H9 (cell line): ENCODE measurements around the gene MTMR12. TPM values are rescaled to one million over a fixed set of nuclear protein-coding genes. Genes with fewer than 3 reads are reported as not detected.

Source experiments
- DNase-seq: peaks from one replicate; pipeline ENCODE4 v3.0.0-alpha.2; 2017
- H2AFZ ChIP-seq: one replicate; pipeline ENCODE4 v1.6.1; 2013; ENCODE audit warnings: mild to moderate bottlenecking, low read length, control low read depth, moderate library complexity
- H2AK5ac ChIP-seq: 2 replicates; pipeline ENCODE4 v1.6.1; 2013; ENCODE audit warnings: low read length, control low read depth, mixed read lengths; ENCODE audit not compliant: insufficient read length
- H2BK120ac ChIP-seq: one replicate; pipeline ENCODE4 v1.6.1; 2013; ENCODE audit warnings: low read depth, mild to moderate bottlenecking, low read length, control low read depth, inconsistent platforms; ENCODE audit not compliant: poor library complexity, severe bottlenecking
- H2BK12ac ChIP-seq: 2 replicates; pipeline ENCODE4 v1.6.1; 2013; ENCODE audit warnings: low read length, control low read depth, mixed read lengths, low read depth; ENCODE audit not compliant: insufficient read length
- H2BK15ac ChIP-seq: 2 replicates; pipeline ENCODE4 v1.6.1; 2013; ENCODE audit warnings: low read depth, low read length, control low read depth
- H2BK20ac ChIP-seq: one replicate; pipeline ENCODE4 v1.6.1; 2013; ENCODE audit warnings: low read depth, mild to moderate bottlenecking, low read length, control low read depth, inconsistent platforms; ENCODE audit not compliant: poor library complexity, severe bottlenecking
- H2BK5ac ChIP-seq: 2 replicates; pipeline ENCODE4 v1.6.1; 2013; ENCODE audit warnings: low read length, control low read depth, mixed read lengths; ENCODE audit not compliant: insufficient read length
- H3K14ac ChIP-seq: 2 replicates; pipeline ENCODE4 v1.6.1; 2013; ENCODE audit warnings: low read length, control low read depth; ENCODE audit not compliant: insufficient read depth
- H3K18ac ChIP-seq: 2 replicates; pipeline ENCODE4 v1.6.1; 2013; ENCODE audit warnings: low read depth, mild to moderate bottlenecking, mixed read lengths, low read length, control low read depth; ENCODE audit not compliant: insufficient read length
- H3K23ac ChIP-seq: 2 replicates; pipeline ENCODE4 v1.6.1; 2013; ENCODE audit warnings: low read length, control low read depth, mixed read lengths, low read depth; ENCODE audit not compliant: insufficient read length
- H3K23me2 ChIP-seq: 2 replicates; pipeline ENCODE4 v1.6.1; 2013; ENCODE audit warnings: low read depth, mild to moderate bottlenecking, mixed read lengths, low read length, control low read depth; ENCODE audit not compliant: insufficient read length, poor library complexity, severe bottlenecking
- H3K27ac ChIP-seq: 2 replicates; pipeline ENCODE4 v1.5.1; 2013; ENCODE audit warnings: low read length, control low read depth, mixed read lengths, low read depth; ENCODE audit not compliant: insufficient read length
- H3K27me3 ChIP-seq: 2 replicates; pipeline ENCODE4 v1.6.1; 2013; ENCODE audit warnings: low read length, control low read depth, inconsistent platforms; ENCODE audit not compliant: insufficient read depth
- H3K4ac ChIP-seq: 2 replicates; pipeline ENCODE4 v1.6.1; 2013; ENCODE audit warnings: low read depth, mild to moderate bottlenecking, control low read depth, inconsistent platforms, low read length, moderate library complexity
- H3K4me1 ChIP-seq: 2 replicates; pipeline ENCODE4 v1.6.1; 2013; ENCODE audit warnings: low read length, control low read depth, inconsistent platforms; ENCODE audit not compliant: insufficient read depth
- H3K4me2 ChIP-seq: 2 replicates; pipeline ENCODE4 v1.6.1; 2013; ENCODE audit warnings: low read length, control low read depth, mixed read lengths; ENCODE audit not compliant: insufficient read length, insufficient read depth
- H3K56ac ChIP-seq: 2 replicates; pipeline ENCODE4 v1.6.1; 2013; ENCODE audit warnings: low read depth, mild to moderate bottlenecking, mixed read lengths, low read length, control low read depth; ENCODE audit not compliant: insufficient read length
- H3K79me1 ChIP-seq: 2 replicates; pipeline ENCODE4 v1.6.1; 2013; ENCODE audit warnings: low read depth, mild to moderate bottlenecking, moderate library complexity, low read length, control low read depth, inconsistent platforms; ENCODE audit not compliant: insufficient read depth, poor library complexity, severe bottlenecking
- H3K79me2 ChIP-seq: 2 replicates; pipeline ENCODE4 v1.6.1; 2013; ENCODE audit warnings: low read length, control low read depth, inconsistent platforms; ENCODE audit not compliant: insufficient read depth
- H3K9ac ChIP-seq: 2 replicates; pipeline ENCODE4 v1.6.1; 2013; ENCODE audit warnings: low read length, control low read depth, mixed read lengths; ENCODE audit not compliant: insufficient read length; ENCODE audit errors: extremely low read depth
- H3K9me3 ChIP-seq: one replicate; pipeline ENCODE4 v1.6.1; 2013; ENCODE audit warnings: low read depth, low read length, inconsistent platforms; ENCODE audit not compliant: control insufficient read depth
- H3T11ph ChIP-seq: one replicate; pipeline ENCODE4 v1.6.1; 2013; ENCODE audit warnings: mild to moderate bottlenecking, low read length, control low read depth, inconsistent platforms
- H4K20me1 ChIP-seq: one replicate; pipeline ENCODE4 v1.6.1; 2013; ENCODE audit not compliant: control insufficient read depth, insufficient read length, insufficient read depth
- H4K5ac ChIP-seq: 2 replicates; pipeline ENCODE4 v1.6.1; 2013; ENCODE audit warnings: low read depth, mild to moderate bottlenecking, mixed read lengths, low read length, control low read depth; ENCODE audit not compliant: insufficient read length
- H4K8ac ChIP-seq: replicated peaks from 2 replicates; pipeline ENCODE4 v1.6.1; 2013; ENCODE audit warnings: low read length, control low read depth, mixed read lengths, low read depth; ENCODE audit not compliant: insufficient read length
- H4K91ac ChIP-seq: 2 replicates; pipeline ENCODE4 v1.6.1; 2013; ENCODE audit warnings: low read depth, mild to moderate bottlenecking, moderate library complexity, mixed read lengths, low read length, control low read depth; ENCODE audit not compliant: insufficient read length
- H3K27ac Mint-ChIP-seq, 3 experiments: 2 replicates in 2 of 3; 3 replicates in 1 of 3; pipeline ENCODE4 v1.8.0; 2020 to 2021; ENCODE audit warnings: mixed read lengths in 3 of 3, mild to moderate bottlenecking in 1 of 3, moderate library complexity in 1 of 3
- H3K27me3 Mint-ChIP-seq: 2 replicates; pipeline ENCODE4 v1.8.0; 2021; ENCODE audit warnings: low read depth, mild to moderate bottlenecking, moderate library complexity, mixed read lengths
- H3K36me3 Mint-ChIP-seq, 3 experiments: 2 replicates in 2 of 3; 3 replicates in 1 of 3; pipeline ENCODE4 v1.8.0; 2020 to 2021; ENCODE audit warnings: low read depth in 3 of 3, mixed read lengths in 3 of 3; ENCODE audit not compliant: insufficient read depth in 1 of 3
- H3K4me1 Mint-ChIP-seq, 2 experiments: 2 replicates each; pipeline ENCODE4 v1.8.0; 2020; ENCODE audit warnings: mixed read lengths in 2 of 2
- H3K4me3 Mint-ChIP-seq, 2 experiments: 2 replicates in 1 of 2; 3 replicates in 1 of 2; pipeline ENCODE4 v1.8.0; 2020 to 2021; ENCODE audit warnings: mild to moderate bottlenecking in 2 of 2, mixed read lengths in 2 of 2, moderate library complexity in 1 of 2
- H3K9me3 Mint-ChIP-seq, 2 experiments: 2 replicates in 1 of 2; 3 replicates in 1 of 2; pipeline ENCODE4 v1.8.0; 2020; ENCODE audit warnings: mild to moderate bottlenecking in 2 of 2, mixed read lengths in 2 of 2, moderate library complexity in 1 of 2
- CTCF ChIP-seq: fragments of 200-600 bp; sonication (generic); conservative IDR thresholded peaks from 3 replicates; pipeline ENCODE4 v1.8.0; 2021; ENCODE audit warnings: antibody characterized with exemption, mild to moderate bottlenecking
- WGBS: extraction: QIAGEN DNeasy Blood & Tissue Kit; methylation state at CpG from one replicate; pipeline ENCODE4 v1.1.7; 2013; ENCODE audit warnings: missing lambda C conversion rate, low lambda C conversion rate, mixed read lengths; ENCODE audit not compliant: insufficient read length; ENCODE audit errors: extremely low coverage; 5-methylcytosine and 5-hydroxymethylcytosine counted together
- total RNA-seq: library from RNA; stranded (reverse); gene quantifications from 2 replicates; pipeline ENCODE4 v1.2.1, GENCODE V29; 2021

Gene MTMR12
- total RNA-seq, 1 experiment from 2014 or later = 39.3 TPM

- Histone ChIP-seq H3K23me2 (no peaks in the 10 kb centered on the region), H3K79me1 (no peaks in the 10 kb centered on the region), H4K8ac (no peak overlapping the region), H3K56ac (no peak overlapping the region), H3K4me2 (no peak overlapping the region), H4K91ac (no peak overlapping the region), H3K4me1 (no peaks in the 10 kb centered on the region), H3K9ac (no peak overlapping the region), H2BK12ac (no peak overlapping the region), H2BK5ac (no peak overlapping the region), H2BK120ac (no peak overlapping the region), H2AFZ (no peak overlapping the region), H2AK5ac (no peak overlapping the region), H3K23ac (no peak overlapping the region), H3K18ac (no peak overlapping the region), H3K14ac (no peak overlapping the region), H4K20me1 (no peaks in the 10 kb centered on the region), H3K4ac (no peak overlapping the region), H4K5ac (no peak overlapping the region), H3K27ac (no peak overlapping the region), H2BK20ac (no peak overlapping the region), H2BK15ac (no peak overlapping the region), H3K27me3 (no peaks in the 10 kb centered on the region), H3K79me2 (no peaks in the 10 kb centered on the region), H3K9me3 (no peaks in the 10 kb centered on the region), H3T11ph (no peak overlapping the region)
- no peak for DNase-seq
- no peak overlapping the region for H3K27ac Mint-ChIP-seq
- H3K4me3 Mint-ChIP-seq = no peak overlapping the region
- TF ChIP-seq CTCF = no peak
- WGBS = no CpG with 5 or more reads among the region's 3 CpGs
- H3K27me3 Mint-ChIP-seq = no peaks in the 10 kb centered on the region
- peaks cover 5 to 6% of the 10 kb centered on the region in 2 experiments; a peak in 4 of 5 replicates for H3K9me3 Mint-ChIP-seq
- H3K36me3 Mint-ChIP-seq = peaks cover 0 to 5% (median 0%) of the 10 kb centered on the region in 3 experiments; a peak in 2 of 7 replicates
- H3K4me1 Mint-ChIP-seq = peaks cover 2 to 5% of the 10 kb centered on the region in 2 experiments; a peak in 1 of 4 replicates
Measured at GRCh38 chr5:32325062-32325461, 12.3 kb upstream of the MTMR12 start.
